HG02798 (cell line): ENCODE measurements around the gene MTA2.
"Not testable (repeated sequence)": the region's sequence is repeated elsewhere in the genome, so short reads cannot be mapped to it uniquely, and the experiment has no call there.

ENCODE experiments used
- ATAC-seq: cut with Tn5 transposase; IDR thresholded peaks from one replicate; pipeline ENCODE4 v1.9.1; 2021; ENCODE audit warnings: mild to moderate bottlenecking; ENCODE audit not compliant: unreplicated experiment, poor library complexity

MTA2 gene

DNA sequence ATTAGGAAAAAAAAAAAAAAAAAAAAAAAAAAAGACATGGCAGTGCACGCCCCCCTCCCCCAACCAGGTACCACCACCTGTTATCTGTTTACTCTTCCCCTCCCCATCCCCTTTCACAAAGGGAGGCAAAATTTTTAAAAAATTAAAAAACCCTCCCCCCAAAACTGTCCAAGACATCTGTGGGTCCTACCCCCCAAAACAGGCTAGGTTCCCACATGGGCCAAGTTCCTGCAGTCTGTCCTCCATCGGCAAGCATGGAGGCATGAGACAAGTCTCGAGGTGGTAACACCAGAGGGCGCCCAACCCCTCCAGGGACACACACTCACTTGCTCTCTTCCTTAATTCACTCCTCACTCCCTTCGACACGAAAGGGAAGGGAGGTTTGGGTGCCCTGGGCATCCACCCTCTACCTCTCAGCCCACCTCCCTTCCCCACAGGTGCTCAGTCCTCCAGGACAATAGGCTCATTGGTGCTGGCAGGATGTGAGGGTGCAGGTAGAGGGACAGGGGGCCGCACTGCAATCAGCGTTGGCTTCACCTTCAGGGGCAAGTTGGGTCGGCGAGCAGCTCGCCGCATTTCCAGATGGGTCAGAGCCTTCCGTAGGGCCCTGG lies 8.1 kb downstream of the MTA2 start:
- ATAC-seq: no peak

GRCh38 chr11:62592989-62593421 lies 8.7 kb downstream of the MTA2 start:
- no peak for ATAC-seq

DNA sequence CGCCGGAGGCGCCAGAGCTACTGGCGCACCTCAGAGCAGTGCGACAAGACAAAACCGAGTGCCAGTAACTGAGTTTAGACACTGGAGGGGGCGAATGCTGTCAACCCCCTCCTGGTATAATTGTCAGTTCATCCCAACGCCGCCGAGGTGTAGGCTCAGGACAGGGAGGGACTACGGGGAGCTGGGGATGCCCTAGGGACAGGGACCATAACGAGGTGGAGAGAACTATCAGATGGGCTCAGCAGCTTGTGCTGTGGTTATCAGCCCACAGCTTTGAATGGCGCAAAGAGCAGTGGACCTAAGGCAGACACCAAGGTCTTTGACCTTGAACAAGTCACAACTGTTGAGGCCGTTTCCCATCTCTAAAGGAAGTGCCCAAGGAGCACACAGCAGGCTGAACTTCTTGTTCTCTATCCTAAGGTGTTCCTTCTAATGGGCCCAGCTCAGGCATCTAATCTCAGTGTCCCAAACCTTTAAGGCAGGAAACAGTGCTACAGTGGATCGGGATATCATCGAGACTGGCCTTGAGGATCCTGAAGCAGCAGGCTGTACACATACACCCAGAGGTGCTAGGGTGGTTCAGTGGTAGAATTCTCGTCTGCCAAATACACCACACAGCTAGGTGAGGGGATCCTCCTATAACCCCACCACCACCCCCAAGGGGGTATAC lies 9.4 kb downstream of the MTA2 start:
- no peak for ATAC-seq

- ATAC-seq: peak; percentile 92
Observed at GRCh38 chr11:62591448-62592145, 10.1 kb downstream of the MTA2 start, which contains the start of gene TUT1. TUT1 (minus strand) TSS chr11:62591523; CDS start chr11:62591485, 38 bp downstream.

- ATAC-seq: no peak
Observed at GRCh38 chr11:62588966-62589637, 12.6 kb downstream of the MTA2 start.

DNA sequence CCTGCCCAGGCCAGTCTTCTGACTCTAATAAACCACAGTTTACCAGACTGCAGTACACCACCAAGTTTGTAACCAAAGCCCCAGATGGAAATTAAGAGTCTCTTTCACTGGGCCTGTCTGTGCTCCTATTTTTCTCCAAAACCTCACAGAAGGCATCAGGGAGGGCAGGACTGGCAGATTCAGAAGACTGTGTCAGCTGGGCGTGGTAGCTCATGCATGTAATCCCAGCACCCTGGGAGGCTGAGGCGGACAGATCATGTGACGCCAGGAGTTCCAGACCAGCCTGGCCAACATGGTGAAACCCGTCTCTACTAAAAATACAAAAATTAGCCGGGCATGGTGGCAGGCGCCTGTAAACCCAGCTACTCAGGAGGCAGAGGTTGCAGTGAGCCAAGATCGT lies 16.3 kb downstream of the MTA2 start:
- not testable (repeated sequence) for ATAC-seq

GRCh38 chr11:62581735-62582134 lies 19.9 kb downstream of the MTA2 start:
- not testable (repeated sequence) for ATAC-seq

GRCh38 chr11:62580959-62581715 lies 20.5 kb downstream of the MTA2 start:
- ATAC-seq: no peak

- no peak for ATAC-seq
Observed at GRCh38 chr11:62579252-62579651, 22.4 kb downstream of the MTA2 start.

GRCh38 chr11:62578541-62578940 lies 23.1 kb downstream of the MTA2 start:
- ATAC-seq: no peak

DNA sequence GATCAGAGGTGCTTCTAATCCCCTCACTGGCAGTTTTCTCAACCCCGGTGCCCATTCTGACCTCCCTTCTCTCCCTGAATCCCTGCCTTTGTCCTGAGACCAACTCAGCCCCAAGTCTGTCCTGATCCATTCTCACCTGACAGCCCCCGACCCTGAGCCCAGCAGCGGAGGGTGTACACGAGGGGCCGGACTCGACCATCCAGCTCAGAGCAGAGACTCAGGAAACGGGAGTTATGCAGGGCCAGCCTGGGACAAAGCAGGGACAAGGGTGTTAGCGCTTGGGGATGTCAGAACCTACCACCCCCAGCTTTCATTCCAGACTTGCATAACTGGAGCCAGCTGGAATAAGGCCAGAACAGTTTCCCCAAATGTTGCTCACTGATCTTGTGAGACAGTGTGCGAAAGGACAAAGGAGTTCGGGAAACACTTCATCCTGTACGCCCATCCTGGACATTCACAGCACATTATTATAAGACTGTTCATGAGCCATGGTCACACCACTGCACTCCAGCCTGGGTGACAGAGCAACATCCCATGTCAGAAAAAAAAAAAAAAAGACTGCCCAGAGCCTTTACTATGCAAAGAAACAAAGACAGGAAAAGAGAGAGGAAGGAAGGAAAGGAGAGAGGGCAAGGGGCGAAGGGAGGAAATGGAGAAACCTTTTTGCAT lies 24.5 kb downstream of the MTA2 start:
- no peak for ATAC-seq

- ATAC-seq: no peak
Observed at GRCh38 chr11:62575837-62576236, 25.8 kb downstream of the MTA2 start.

DNA sequence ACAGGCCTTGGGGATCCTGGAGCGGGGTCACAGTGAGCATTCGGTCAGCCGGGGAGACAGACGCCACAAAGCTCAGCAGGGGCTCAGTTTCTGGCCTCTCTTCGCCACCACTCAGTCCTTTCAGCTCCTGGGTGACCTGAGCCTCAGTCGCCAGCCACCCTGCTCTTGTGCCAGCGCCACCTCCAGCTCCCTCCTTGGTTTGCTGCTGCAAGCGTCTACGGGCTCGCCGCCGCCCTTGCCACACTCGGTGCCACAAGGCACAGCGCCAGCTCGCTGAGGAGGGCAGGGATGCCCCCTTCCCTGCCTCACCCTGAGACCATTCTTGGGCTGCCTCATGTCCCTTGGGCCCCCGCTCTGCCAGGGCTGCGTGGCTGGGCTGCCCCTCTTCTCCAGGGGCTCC lies 26.5 kb downstream of the MTA2 start:
- ATAC-seq: no peak

- peak; percentile 5 for ATAC-seq
Observed at GRCh38 chr11:62574363-62575071, 27.1 kb downstream of the MTA2 start.

DNA sequence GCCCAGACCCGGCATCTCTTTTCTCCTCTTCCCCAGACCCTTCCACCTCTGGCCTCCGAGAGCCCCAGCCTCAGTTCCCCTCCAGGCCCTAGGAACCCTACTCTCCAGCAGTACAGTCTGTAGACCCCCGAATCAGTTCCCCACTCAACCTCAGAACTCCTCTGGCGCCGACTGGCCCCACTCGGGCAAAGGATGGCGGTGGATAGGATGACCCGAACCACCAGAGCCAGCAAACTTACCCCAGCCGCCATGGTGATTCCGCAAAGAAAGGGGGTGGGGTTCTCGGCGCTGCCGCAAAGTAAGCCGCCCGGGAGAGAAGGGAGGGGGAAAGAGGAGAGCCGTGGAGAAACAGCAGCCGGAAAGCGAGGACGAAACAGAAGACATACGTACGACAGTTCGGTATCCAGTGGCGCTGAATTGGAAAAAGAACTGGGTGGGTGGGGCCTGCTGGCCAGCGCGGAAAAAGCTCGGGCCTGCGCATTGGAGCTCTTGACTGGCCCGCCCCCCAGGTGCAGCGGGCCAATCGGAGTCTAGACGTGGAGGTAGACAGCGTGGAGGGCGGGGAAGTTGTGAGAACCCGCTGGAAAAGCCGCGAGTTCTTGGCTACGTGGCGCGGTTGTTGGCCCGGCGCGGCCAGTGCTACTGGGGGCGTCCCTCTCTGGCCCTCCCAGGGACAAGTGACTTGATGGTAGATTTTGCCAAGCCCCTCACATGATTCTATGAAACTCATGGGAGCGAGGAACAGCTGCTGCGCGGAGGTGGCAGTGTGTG lies 27.9 kb downstream of the MTA2 start, which contains the start of gene EEF1G:
Gene EEF1G, minus strand, starts transcription at position 300 of the 771 bp plus-strand sequence. Its CDS starts 49 bp downstream, at position 251.
- peak; percentile 95 for ATAC-seq

DNA sequence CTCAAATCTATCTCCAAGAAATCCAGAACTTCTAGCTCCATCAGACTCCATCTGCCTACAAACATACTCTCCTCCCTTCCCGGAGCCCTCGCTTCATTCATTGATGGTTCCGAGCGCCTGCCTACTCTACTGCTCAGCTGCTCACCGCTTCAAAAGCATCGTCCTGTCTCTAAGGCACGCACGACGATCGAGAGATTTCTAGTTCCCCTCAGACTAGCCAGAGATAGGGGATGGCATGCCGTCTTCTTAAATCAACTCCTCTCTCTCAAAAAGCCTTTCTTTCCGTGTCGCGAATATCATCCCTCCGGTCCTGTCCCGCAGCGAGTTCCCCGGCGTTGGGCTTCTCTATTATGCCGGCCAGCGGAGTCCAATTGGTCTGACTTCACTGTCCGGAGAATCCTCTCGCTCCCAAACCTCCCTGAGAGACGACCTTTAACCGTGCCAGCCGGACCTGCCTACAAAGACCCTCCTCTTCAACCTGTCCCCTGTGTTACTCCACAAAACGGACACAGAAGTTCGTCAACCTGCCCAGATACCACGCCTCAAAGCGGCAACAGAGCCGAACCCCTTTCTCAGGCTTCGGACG lies 28.6 kb downstream of the MTA2 start:
- ATAC-seq: no peak

DNA sequence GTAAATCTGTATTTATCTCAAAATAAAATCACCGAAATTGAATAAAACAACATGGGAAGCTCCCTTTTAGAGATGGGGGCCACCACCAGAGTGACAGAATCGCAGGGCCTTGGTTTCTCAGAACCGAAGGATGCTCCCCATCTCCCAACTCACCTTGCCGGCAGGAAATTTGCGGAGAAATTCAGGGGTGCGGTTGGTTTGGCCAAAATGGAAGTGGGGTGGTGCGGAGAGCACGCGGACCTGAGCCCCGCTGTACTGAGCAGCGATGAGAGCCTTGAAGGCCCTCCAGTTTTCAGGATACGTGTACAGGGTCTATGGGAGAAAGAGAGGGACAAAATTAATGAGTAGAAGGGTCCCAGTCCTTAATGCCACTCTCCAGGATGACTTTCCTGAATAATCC lies 29.2 kb downstream of the MTA2 start:
- no peak for ATAC-seq

GRCh38 chr11:62571493-62571892 lies 30.2 kb downstream of the MTA2 start:
- ATAC-seq: not testable (repeated sequence)
